ENCODE results near the gene APEH.

DNA sequence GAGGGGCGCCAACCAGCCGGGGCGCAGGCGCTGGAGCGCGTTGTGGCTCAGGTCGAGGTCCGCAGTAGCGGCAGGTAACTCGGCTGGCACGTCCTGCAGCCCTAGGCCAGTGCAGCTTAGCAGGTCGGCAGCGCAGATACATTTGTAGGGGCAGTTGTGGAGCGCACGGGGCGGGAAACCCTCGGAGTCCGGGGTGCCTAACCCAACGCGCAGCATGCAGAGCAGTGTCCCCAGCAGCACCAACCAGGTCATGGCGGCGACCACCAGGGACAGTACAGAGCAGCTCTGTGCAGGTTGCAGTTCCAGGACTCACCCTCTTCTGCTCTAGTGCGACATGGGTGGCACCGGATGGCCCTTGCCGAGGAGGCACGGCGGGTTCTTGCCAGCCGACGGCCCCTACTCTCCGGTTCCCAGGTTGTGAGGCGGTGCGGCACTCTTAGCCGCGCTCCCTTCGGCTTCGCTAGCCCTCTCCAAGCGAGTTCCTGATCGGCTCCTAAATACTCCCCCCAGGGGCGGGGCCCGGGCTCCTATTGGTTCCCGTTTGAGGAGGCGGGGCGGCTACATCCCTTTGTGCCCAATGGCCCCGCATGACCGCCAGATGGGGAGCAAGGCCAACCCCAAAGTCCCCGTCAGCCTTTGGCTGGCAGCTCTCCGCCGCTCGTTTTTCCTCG is 45.2 kb downstream of the APEH start, which contains the start of gene AMIGO3:
- TF ChIP-seq, protein P1, sequence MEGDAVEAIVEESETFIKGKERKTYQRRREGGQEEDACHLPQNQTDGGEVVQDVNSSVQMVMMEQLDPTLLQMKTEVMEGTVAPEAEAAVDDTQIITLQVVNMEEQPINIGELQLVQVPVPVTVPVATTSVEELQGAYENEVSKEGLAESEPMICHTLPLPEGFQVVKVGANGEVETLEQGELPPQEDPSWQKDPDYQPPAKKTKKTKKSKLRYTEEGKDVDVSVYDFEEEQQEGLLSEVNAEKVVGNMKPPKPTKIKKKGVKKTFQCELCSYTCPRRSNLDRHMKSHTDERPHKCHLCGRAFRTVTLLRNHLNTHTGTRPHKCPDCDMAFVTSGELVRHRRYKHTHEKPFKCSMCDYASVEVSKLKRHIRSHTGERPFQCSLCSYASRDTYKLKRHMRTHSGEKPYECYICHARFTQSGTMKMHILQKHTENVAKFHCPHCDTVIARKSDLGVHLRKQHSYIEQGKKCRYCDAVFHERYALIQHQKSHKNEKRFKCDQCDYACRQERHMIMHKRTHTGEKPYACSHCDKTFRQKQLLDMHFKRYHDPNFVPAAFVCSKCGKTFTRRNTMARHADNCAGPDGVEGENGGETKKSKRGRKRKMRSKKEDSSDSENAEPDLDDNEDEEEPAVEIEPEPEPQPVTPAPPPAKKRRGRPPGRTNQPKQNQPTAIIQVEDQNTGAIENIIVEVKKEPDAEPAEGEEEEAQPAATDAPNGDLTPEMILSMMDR (IDR thresholded peaks at IDR 0.05; ENCODE audit: insufficient read depth, low read length, poor library complexity, severe bottlenecking): peak; percentile 19
- TF ChIP-seq EZH2phosphoT487 (conservative IDR thresholded peaks at IDR 0.05; ENCODE audit: low read length): no peak
